Stimulated activated naive B cell treated with anti-CD40 and anti-IgM and Interleukin-4, amounts not matched to agents 10 μg/mL and 1 μg/mL and 100 μg/mL, for 72 hours (primary cell): ENCODE measurements around the gene OR2L2.

Experiments used
- ATAC-seq, 2 donors: fragments of 150-1000 bp; cut with Tn5 transposase; replicated peaks; 2 replicates each; pipeline ENCODE4 v1.10.0; 2021; ENCODE audit warnings: moderate library complexity in 1 of 2
- DNase-seq: peaks from one replicate; pipeline ENCODE4 v3.0.0; 2021
- H3K27ac Mint-ChIP-seq: one replicate; pipeline ENCODE4 v1.8.0; 2022; ENCODE audit warnings: mild to moderate bottlenecking, mixed read lengths
- H3K27me3 Mint-ChIP-seq, 2 donors: one replicate each; pipeline ENCODE4 v1.8.0; 2022; ENCODE audit warnings: mixed read lengths in 2 of 2
- H3K36me3 Mint-ChIP-seq, 2 donors: one replicate each; pipeline ENCODE4 v1.8.0; 2022; ENCODE audit warnings: mixed read lengths in 2 of 2, mild to moderate bottlenecking in 1 of 2
- H3K4me1 Mint-ChIP-seq, 2 donors: one replicate each; pipeline ENCODE4 v1.8.0; 2022; ENCODE audit warnings: mixed read lengths in 2 of 2, mild to moderate bottlenecking in 1 of 2
- H3K4me3 Mint-ChIP-seq, 2 donors: one replicate each; pipeline ENCODE4 v1.8.0; 2022; ENCODE audit warnings: mild to moderate bottlenecking in 2 of 2, mixed read lengths in 2 of 2, moderate library complexity in 1 of 2
- H3K9me3 Mint-ChIP-seq, 2 donors: one replicate each; pipeline ENCODE4 v1.8.0; 2022; ENCODE audit warnings: mixed read lengths in 2 of 2, mild to moderate bottlenecking in 1 of 2

Gene OR2L2, protein sequence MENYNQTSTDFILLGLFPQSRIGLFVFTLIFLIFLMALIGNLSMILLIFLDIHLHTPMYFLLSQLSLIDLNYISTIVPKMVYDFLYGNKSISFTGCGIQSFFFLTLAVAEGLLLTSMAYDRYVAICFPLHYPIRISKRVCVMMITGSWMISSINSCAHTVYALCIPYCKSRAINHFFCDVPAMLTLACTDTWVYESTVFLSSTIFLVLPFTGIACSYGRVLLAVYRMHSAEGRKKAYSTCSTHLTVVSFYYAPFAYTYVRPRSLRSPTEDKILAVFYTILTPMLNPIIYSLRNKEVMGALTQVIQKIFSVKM

DNA sequence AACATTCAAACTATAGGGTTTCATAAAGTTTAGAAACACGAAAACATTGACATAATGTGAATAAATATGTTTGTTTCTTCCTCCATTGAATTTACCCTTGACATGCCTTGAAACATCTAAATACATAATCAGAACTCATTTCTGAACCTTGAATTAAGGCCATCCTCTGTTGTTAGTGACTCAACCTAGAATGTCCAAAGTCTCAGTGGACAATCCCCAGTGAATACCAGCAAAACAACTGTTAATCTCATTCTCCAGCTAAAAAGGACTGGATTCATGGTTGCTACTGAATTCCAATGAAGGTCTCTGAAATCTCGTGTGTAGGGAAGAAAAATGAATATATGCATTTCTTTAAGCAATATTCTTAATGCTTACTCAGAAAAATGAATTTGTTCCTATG, at the start of gene OR2L2:
OR2L2 (plus strand) TSS at position 301 of the 400 bp plus-strand sequence. CDS start 8,198 bp downstream, outside the sequence.
- no peaks in the 10 kb centered on the region for H3K27me3 Mint-ChIP-seq
- H3K36me3 Mint-ChIP-seq: peaks cover 6 to 16% of the 10 kb centered on the region in 2 donors
- no peaks in the 10 kb centered on the region for H3K4me1 Mint-ChIP-seq
- H3K4me3 Mint-ChIP-seq: no peak within 1 kb of the TSS
- no peak for DNase-seq
- ATAC-seq: no peak
- peaks cover 12 to 14% of the 10 kb centered on the region in 2 donors for H3K9me3 Mint-ChIP-seq
- no peak within 1 kb of the TSS for H3K27ac Mint-ChIP-seq

DNA sequence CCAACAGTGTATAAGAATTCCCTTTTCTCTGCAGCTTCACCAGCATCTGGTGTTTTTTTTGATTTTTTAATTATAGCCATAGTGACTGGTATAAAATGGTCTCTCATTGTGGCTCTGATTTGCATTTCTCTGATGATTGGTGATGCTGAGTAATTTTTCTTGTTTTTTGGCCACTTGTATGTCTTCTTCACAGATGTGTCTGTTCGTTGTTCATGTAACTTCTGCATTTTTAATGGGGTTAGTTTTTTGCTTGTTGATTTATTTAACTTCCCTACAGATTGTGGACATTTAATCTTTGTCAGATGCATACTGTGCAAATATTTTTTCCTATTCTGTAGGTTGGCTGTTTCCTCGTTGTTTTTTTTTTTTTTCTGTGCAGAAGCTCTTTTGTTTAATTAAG, 36.9 kb upstream of the OR2L2 start:
- Mint-ChIP-seq H3K27me3 (no peaks in the 10 kb centered on the region), H3K4me3 (no peak overlapping the region), H3K36me3 (peaks cover 0 to 8% of the 10 kb centered on the region in 2 donors), H3K27ac (no peak overlapping the region), H3K4me1 (peaks cover 5 to 7% of the 10 kb centered on the region in 2 donors), H3K9me3 (peaks cover 0 to 3% of the 10 kb centered on the region in 2 donors)
- no peak for DNase-seq
- ATAC-seq: no peak

DNA sequence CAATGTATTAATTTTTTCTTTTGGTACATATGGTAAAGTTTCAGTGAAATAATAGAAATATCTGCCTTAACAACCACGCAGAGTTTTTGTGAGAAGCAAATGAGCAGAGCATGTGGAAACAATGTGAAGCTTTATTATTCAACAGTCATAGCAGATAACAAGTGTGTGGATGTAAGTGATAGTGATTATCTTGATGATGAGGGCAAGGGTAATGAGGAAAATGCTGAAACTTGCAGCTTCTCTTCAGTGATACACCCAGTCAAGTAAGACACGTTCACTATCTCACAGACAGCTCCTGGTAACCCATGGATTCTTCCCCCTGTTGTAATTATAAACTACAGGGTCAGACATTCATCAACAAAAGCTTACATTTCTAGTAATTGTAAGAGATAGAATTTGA, 31.1 kb upstream of the OR2L2 start:
- peaks cover 0 to 3% of the 10 kb centered on the region in 2 donors for H3K4me1 Mint-ChIP-seq
- no peaks in the 10 kb centered on the region for H3K27me3 Mint-ChIP-seq
- peaks cover 0 to 6% of the 10 kb centered on the region in 2 donors for H3K9me3 Mint-ChIP-seq
- no peak for ATAC-seq
- no peak overlapping the region for H3K27ac Mint-ChIP-seq
- DNase-seq: no peak
- no peak overlapping the region for H3K4me3 Mint-ChIP-seq
- peaks cover 0 to 9% of the 10 kb centered on the region in 2 donors for H3K36me3 Mint-ChIP-seq

DNA sequence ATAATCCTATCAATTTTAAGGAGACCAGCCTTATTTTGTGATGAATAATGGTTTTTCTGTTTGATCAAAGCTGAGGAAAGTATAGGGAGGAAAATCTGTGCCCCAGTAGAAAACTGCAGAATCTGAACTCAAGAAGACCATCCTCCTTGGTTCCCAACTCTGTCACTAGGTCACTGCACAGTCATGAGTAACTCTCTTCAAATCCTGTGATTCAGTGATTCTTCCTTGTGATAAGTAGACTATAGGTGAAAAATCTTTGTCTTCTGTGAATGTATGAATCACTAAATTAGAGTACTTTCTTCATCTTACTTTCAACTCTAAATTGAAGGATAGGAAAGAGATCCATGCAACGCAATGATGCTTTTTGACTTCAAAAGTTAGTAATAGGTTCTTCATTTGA, 29.7 kb upstream of the OR2L2 start:
- Mint-ChIP-seq H3K27me3 (no peaks in the 10 kb centered on the region), H3K36me3 (peaks cover 0 to 10% of the 10 kb centered on the region in 2 donors), H3K4me1 (peaks cover 0 to under 1% of the 10 kb centered on the region in 2 donors), H3K4me3 (no peak overlapping the region), H3K27ac (no peak overlapping the region), H3K9me3 (peaks cover 0 to 6% of the 10 kb centered on the region in 2 donors)
- ATAC-seq: no peak
- no peak for DNase-seq

DNA sequence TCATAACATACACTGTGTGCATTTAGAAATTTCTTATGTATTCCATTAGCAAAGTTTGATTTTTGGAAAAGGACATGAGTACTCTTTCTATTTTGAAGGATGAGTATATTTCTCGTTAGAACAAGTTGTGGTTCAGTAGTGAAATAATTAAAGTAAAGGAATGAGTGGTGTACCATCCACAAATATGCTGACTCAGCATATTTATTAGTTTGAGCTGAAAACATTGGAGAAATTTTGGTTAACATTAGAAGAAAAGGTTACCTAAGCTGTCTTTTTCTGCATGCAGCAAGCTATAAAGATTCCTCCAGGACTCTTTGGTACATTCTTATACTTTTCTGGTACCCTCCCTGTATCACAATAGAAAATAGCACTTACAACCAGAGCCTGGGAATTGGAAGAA, 22.1 kb upstream of the OR2L2 start:
- Mint-ChIP-seq H3K4me1 (no peaks in the 10 kb centered on the region), H3K36me3 (peaks cover 7 to 41% of the 10 kb centered on the region in 2 donors), H3K4me3 (no peak overlapping the region), H3K9me3 (peaks cover 29 to 32% of the 10 kb centered on the region in 2 donors), H3K27me3 (no peaks in the 10 kb centered on the region), H3K27ac (no peak overlapping the region)
- no peak for ATAC-seq
- DNase-seq: no peak

DNA sequence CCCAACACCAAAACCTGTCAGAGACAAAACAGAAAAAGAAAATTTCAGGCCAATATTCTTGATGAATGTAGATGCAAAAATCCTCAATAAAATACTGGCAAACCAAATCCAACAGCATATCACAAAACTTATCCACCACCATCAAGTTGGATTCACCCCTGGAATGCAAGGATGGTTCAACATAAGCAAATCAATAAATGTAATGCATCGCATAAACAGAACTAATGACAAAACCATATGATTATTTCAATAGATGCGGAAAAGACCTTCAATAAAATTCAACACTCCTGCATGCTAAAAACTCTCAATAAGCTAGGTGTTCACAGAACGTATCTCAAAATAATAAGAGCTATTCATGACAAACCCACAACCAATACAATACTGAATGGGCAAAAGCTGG, 20.2 kb upstream of the OR2L2 start:
- Mint-ChIP-seq H3K4me3 (no peak overlapping the region), H3K36me3 (peaks cover 7 to 30% of the 10 kb centered on the region in 2 donors), H3K4me1 (no peaks in the 10 kb centered on the region), H3K27me3 (no peaks in the 10 kb centered on the region), H3K9me3 (peaks cover 25 to 29% of the 10 kb centered on the region in 2 donors), H3K27ac (no peak overlapping the region)
- DNase-seq: no peak
- ATAC-seq: no peak

DNA sequence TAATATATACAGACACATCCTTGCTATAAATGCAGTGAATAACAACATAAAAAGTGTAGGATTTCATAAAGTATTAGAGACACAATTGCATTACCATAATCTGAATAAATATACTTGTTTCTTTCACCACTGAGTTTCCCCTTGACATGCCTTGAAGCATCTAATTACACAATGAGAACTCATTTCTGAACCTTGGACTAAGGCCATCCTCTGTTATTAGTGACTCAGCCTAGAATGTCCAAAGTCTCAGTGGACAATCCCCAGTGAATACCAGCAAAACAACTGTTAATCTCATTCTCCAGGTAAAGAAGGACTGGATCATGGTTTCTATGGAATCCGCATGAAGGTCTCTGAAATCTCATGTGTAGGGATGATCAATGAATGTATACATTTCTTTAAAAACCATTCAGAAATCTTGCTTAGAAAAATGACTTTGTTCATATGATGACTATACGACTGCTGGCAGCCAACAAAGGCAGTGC, 16.6 kb upstream of the OR2L2 start, which contains the start of gene OR2L5:
OR2L5 (plus strand) TSS at position 432 of the 482 bp plus-strand sequence. CDS start 8,288 bp downstream, outside the sequence.
- no peak for DNase-seq
- Mint-ChIP-seq H3K36me3 (peaks cover 7 to 33% of the 10 kb centered on the region in 2 donors), H3K9me3 (peaks cover 23 to 28% of the 10 kb centered on the region in 2 donors), H3K27ac (no peak within 1 kb of the TSS), H3K4me3 (no peak within 1 kb of the TSS), H3K27me3 (no peaks in the 10 kb centered on the region), H3K4me1 (no peaks in the 10 kb centered on the region)
- ATAC-seq: no peak

DNA sequence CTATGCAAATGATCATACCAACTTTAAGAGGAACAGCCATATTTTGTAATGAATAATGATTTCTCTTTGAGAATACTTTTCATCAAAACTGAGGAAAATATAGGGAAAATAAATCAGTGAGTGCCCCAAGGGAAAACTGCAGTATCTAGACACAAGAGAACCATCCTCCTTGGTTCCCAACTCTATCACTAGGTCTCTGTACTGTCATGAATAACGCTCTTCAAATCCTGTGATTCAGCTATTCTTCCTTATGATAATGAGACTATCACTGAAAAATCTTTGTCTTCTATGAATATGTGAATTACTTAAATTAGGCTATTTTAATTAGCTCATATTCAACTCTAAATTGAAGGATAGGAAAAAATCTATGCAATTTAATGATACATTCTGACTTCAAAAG, 14.1 kb upstream of the OR2L2 start:
- ATAC-seq (no peak), DNase-seq (no peak)
- Mint-ChIP-seq H3K4me1 (no peaks in the 10 kb centered on the region), H3K27ac (no peak overlapping the region), H3K9me3 (peaks cover 5 to 6% of the 10 kb centered on the region in 2 donors), H3K27me3 (no peaks in the 10 kb centered on the region), H3K36me3 (peaks cover 4 to 11% of the 10 kb centered on the region in 2 donors), H3K4me3 (no peak overlapping the region)

DNA sequence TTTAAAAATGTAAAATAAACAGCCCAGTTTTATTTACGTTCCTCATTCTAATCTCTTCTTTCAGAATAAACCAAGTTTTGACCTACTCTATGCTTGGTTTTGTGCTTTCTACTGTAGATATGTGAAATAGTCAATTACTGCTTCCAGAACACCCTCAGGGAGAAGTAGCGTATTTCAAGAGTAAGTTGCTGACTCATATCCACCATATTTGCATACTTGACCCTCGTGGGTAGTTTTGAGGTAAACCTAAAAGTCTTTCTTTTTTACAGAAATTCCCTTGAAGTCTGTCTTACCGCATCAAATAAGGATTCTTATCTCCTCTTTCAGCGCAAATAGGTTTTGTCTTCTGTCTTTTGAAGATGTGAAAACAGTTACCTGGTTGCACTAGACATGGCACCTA, 15.3 kb downstream of the OR2L2 start:
- Mint-ChIP-seq H3K36me3 (peaks cover 1 to 3% of the 10 kb centered on the region in 2 donors), H3K4me1 (peaks cover 0 to 2% of the 10 kb centered on the region in 2 donors)
- no peak for ATAC-seq

DNA sequence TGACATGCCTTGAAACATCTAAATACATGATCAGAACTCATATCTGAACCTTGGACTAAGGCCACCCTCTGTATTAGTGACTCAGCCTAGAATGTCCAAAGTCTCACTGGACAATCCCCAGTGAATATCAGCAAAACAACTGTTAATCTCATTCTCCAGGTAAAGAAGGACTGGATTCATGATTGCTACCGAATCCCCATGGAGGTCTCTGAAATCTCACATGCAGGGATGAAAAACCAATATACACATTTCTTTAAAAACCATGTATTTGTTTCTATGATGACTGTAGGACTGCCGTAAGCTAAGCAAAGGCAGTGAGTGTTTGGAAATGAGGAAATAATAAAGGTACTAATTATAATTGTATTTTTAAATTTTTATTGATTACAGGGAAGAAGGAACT, 16.7 kb downstream of the OR2L2 start, which contains the start of gene OR2L3:
OR2L3 (plus strand) TSS at position 301 of the 400 bp plus-strand sequence. CDS start 13,846 bp downstream, outside the sequence.
- H3K4me3 Mint-ChIP-seq: no peak within 1 kb of the TSS
- H3K9me3 Mint-ChIP-seq: peaks cover 6 to 7% of the 10 kb centered on the region in 2 donors
- ATAC-seq (no peak), DNase-seq (no peak)
- no peak within 1 kb of the TSS for H3K27ac Mint-ChIP-seq
- H3K4me1 Mint-ChIP-seq: peaks cover 0 to 2% of the 10 kb centered on the region in 2 donors
- peaks cover 0 to 9% of the 10 kb centered on the region in 2 donors for H3K27me3 Mint-ChIP-seq
- H3K36me3 Mint-ChIP-seq: peaks cover 0 to 3% of the 10 kb centered on the region in 2 donors

More for the DNA sequence above, 15.3 kb downstream of the OR2L2 start:
- peaks cover 7% of the 10 kb centered on the region in 2 donors for H3K9me3 Mint-ChIP-seq
- no peak for DNase-seq
- peaks cover 0 to 9% of the 10 kb centered on the region in 2 donors for H3K27me3 Mint-ChIP-seq
- H3K27ac Mint-ChIP-seq: no peak overlapping the region
- H3K4me3 Mint-ChIP-seq: no peak overlapping the region

DNA sequence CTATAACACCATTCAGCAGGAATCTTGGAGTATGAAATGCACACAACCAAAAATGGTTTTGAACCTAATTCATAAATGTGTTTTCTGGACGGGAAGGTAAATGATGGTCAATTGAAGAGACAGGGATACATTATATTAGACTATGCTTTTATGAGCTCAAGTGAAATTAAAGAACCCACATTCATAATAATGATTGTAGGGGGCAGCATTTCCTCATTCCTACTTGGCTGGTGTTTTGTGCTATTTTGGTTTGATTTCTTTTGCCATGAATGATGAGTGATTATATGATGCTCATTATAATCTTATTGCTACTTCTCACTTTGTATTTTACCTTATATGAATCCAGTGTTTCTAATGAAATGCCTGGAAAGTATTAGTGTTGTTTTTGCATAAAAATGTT, 17.1 kb downstream of the OR2L2 start:
- Mint-ChIP-seq H3K27me3 (peaks cover 0 to 9% of the 10 kb centered on the region in 2 donors), H3K27ac (no peak overlapping the region), H3K9me3 (peaks cover 6 to 7% of the 10 kb centered on the region in 2 donors), H3K36me3 (peaks cover 0 to 3% of the 10 kb centered on the region in 2 donors), H3K4me3 (no peak overlapping the region), H3K4me1 (peaks cover 0 to 2% of the 10 kb centered on the region in 2 donors)
- ATAC-seq (no peak), DNase-seq (no peak)

DNA sequence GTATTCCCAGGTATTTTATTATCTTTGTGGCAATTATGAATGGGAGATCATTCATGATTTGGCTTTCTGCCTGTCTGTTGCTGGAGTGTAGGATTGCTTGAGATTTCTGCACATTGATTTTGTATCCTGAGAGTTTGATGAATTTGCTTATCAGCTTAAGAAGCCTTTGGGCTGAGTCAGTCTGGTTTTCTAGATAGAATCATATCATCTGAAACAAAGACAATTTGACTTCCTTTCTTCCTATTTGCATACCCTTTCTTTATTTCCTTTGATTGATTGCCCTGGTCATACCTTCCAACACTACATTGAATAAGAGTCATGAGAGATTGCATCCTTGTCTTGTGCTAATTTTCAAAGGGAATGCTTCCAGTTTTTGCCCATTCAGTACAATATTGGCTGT, 24.8 kb downstream of the OR2L2 start:
- ATAC-seq (no peak), DNase-seq (no peak)
- Mint-ChIP-seq H3K4me1 (no peaks in the 10 kb centered on the region), H3K27me3 (peaks cover 0 to 16% of the 10 kb centered on the region in 2 donors), H3K36me3 (peaks cover 3 to 4% of the 10 kb centered on the region in 2 donors), H3K4me3 (no peak overlapping the region), H3K27ac (no peak overlapping the region), H3K9me3 (peaks cover 9 to 11% of the 10 kb centered on the region in 2 donors)

DNA sequence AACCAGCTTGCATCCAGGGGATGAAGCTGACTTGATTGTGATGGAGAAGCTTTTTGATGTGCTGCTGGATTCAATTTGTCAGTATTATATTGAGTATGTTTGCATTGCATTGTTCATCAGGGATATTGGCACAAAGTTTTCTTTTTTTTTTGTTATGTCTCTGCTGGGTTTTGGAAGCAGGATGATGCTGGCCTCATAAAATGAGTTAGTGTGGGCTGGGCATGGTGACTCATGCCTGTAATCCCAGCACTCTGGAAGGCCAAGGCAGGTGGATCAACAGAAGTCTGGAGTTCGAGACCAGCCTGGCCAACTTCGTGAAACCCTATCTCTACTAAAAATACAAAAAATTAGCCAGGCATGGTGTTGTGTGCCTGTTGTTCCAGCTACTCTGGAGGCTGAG, 25.4 kb downstream of the OR2L2 start:
- Mint-ChIP-seq H3K4me1 (no peaks in the 10 kb centered on the region), H3K9me3 (peaks cover 9 to 11% of the 10 kb centered on the region in 2 donors), H3K27me3 (peaks cover 0 to 16% of the 10 kb centered on the region in 2 donors), H3K4me3 (no peak overlapping the region), H3K27ac (no peak overlapping the region), H3K36me3 (peaks cover 3 to 4% of the 10 kb centered on the region in 2 donors)
- DNase-seq (no peak), ATAC-seq (no peak)

DNA sequence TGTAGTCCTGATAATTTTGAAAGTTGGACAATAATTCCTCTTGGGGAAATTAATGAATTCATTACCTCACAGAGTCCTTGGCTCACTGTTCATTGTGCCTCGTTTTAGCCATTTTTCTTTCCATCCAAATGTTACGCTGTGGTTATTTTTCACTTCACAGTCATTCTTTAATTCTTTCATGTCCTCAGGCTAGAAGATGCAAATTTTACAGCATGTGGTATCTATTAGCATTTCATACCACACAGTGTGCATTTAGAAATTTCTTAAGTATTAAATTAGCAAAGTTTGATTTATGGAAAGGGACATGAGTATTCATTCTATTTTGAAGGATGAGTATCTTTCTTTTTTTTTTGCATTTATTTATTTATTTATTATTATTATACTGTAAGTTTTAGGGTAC, 35.2 kb downstream of the OR2L2 start:
- H3K9me3 Mint-ChIP-seq: peaks cover 5 to 8% of the 10 kb centered on the region in 2 donors
- no peak overlapping the region for H3K27ac Mint-ChIP-seq
- no peaks in the 10 kb centered on the region for H3K4me1 Mint-ChIP-seq
- H3K36me3 Mint-ChIP-seq: peaks cover 0 to 9% of the 10 kb centered on the region in 2 donors
- ATAC-seq (no peak), DNase-seq (no peak)
- no peaks in the 10 kb centered on the region for H3K27me3 Mint-ChIP-seq
- H3K4me3 Mint-ChIP-seq: no peak overlapping the region

DNA sequence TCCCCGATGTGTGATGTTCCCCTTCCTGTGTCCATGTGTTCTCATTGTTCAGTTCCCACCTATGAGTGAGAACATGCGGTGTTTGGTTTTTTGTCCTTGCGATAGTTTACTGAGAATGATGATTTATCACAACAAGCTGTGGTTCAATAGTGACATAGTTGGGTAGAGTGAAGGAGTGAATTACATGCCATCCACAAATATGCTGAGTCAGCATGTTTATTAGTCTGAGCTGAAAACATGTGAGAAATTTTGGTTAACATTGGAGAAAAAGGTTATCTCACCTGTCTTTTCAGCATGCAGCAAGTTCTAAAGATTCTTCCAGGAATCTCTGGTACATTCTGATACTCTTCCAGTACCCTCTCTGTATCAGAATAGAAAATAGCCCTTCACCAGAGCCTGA, 35.7 kb downstream of the OR2L2 start:
- Mint-ChIP-seq H3K27me3 (no peaks in the 10 kb centered on the region), H3K4me3 (no peak overlapping the region), H3K27ac (no peak overlapping the region), H3K9me3 (peaks cover 8 to 12% of the 10 kb centered on the region in 2 donors), H3K4me1 (no peaks in the 10 kb centered on the region), H3K36me3 (peaks cover 0 to 7% of the 10 kb centered on the region in 2 donors)
- no peak for ATAC-seq
- DNase-seq: no peak
